A673 (cell line): ENCODE results near the gene PANX2. TPM values are rescaled to one million over a fixed set of nuclear protein-coding genes. Genes with fewer than 3 reads are reported as not detected.
A peak's percentile ranks its signal among the peaks of the same experiment; 100 is the strongest.

Experiments
- BruUV-seq: library from RNA; stranded (reverse); fragments of 400-500 nt; replicated peaks from 2 replicates; lab custom pipeline; 2021; lab: Mats Ljungman, UMichigan
- CTCF ChIA-PET: fragments of 300-600 bp; sonication (Branson Sonifier 250); formaldehyde crosslinking; loops from one replicate; lab custom pipeline; 2022; ENCODE audit warnings: antibody characterized with exemption; lab: Charles Lee
- POLR2A ChIA-PET: fragments of 300-600 bp; sonication (Branson Sonifier 250); formaldehyde crosslinking; loops from one replicate; lab custom pipeline; 2022; ENCODE audit warnings: antibody characterized with exemption; ENCODE audit not compliant: low non-redundant PET; lab: Charles Lee
- DNase-seq: peaks from one replicate; pipeline ENCODE4 v3.0.0-alpha.2; 2015; ENCODE audit warnings: low spot score
- H3K27ac ChIP-seq: fragments of 200-600 bp; sonication (generic); 2 replicates; pipeline ENCODE4 v1.5.1; 2016; ENCODE audit warnings: mixed run types, low read depth, mild to moderate bottlenecking, mixed read lengths, antibody characterized with exemption, low read length; ENCODE audit not compliant: poor library complexity, severe bottlenecking
- H3K27me3 ChIP-seq: fragments of 200-600 bp; sonication (generic); replicated peaks from 2 replicates; pipeline ENCODE4 v1.6.1; 2017; ENCODE audit warnings: mixed run types, low read depth, mild to moderate bottlenecking, mixed read lengths, antibody characterized with exemption, low read length; ENCODE audit not compliant: insufficient read depth, poor library complexity
- H3K36me3 ChIP-seq: fragments of 200-600 bp; sonication (generic); 2 replicates; pipeline ENCODE4 v1.6.1; 2016; ENCODE audit warnings: mixed run types, mild to moderate bottlenecking, mixed read lengths, antibody characterized with exemption, low read length; ENCODE audit not compliant: insufficient read depth, poor library complexity, severe bottlenecking
- H3K4me1 ChIP-seq: fragments of 200-600 bp; sonication (generic); 2 replicates; pipeline ENCODE4 v1.6.1; 2017; ENCODE audit warnings: mixed run types, mild to moderate bottlenecking, mixed read lengths, antibody characterized with exemption, low read length; ENCODE audit not compliant: insufficient read depth, poor library complexity, severe bottlenecking
- H3K4me3 ChIP-seq: fragments of 200-600 bp; sonication (generic); 2 replicates; pipeline ENCODE4 v1.5.1; 2016; ENCODE audit warnings: low read depth, mixed run types, mild to moderate bottlenecking, mixed read lengths, low read length; ENCODE audit not compliant: poor library complexity, severe bottlenecking
- H3K9me3 ChIP-seq: fragments of 200-600 bp; sonication (generic); 2 replicates; pipeline ENCODE4 v1.6.1; 2016; ENCODE audit warnings: mixed run types, low read depth, mild to moderate bottlenecking, mixed read lengths, antibody characterized with exemption, low read length; ENCODE audit not compliant: poor library complexity, severe bottlenecking
- CTCF ChIP-seq: fragments of 300-800, 200-600 bp; sonication (generic); conservative IDR thresholded peaks from 2 replicates; pipeline ENCODE4 v1.5.1; 2017; ENCODE audit warnings: low read depth, mild to moderate bottlenecking, antibody characterized with exemption, low read length, moderate library complexity, mixed read lengths
- EZH2 ChIP-seq: fragments of 200-600 bp; sonication (generic); IDR thresholded peaks from 2 replicates; pipeline ENCODE4 v1.6.1; 2017; ENCODE audit warnings: borderline replicate concordance, low read depth, mild to moderate bottlenecking, mixed read lengths, antibody characterized with exemption, low read length; ENCODE audit not compliant: poor library complexity, severe bottlenecking
- intact Hi-C: fragments of 100-400 bp; cut with micrococcal nuclease; formaldehyde crosslinking; loops from one replicate; pipeline ENCODE4 v1.10.0; 2022; ENCODE audit not compliant: unreplicated experiment
- total RNA-seq: library from RNA; stranded (reverse); gene quantifications from 2 replicates; pipeline ENCODE4 v1.2.3, GENCODE V29; 2021

PANX2 gene
- total RNA-seq, 1 experiment from 2014 or later = 7.6 TPM

- Histone ChIP-seq H3K27ac (no peak overlapping the region), H3K36me3 (peaks cover 37% of the 10 kb centered on the region), H3K27me3 (no peaks in the 10 kb centered on the region), H3K9me3 (no peaks in the 10 kb centered on the region), H3K4me3 (no peak overlapping the region), H3K4me1 (no peaks in the 10 kb centered on the region)
- intact Hi-C loops = loop anchor here (1.0 to 5.0 kb wide), 3 partner anchors 61 to 278 kb away; no protein-coding TSS in a partner anchor
- ChIA-PET POLR2A (no interaction called here), CTCF (no interaction called here)
- DNase-seq = peak; percentile 77
- no peak for TF ChIP-seq EZH2
- TF ChIP-seq CTCF = peak; percentile 92
- BruUV-seq = no TSS peak
These were observed 39.4 kb downstream of the PANX2 start for GRCh38 chr22:50209893-50210292.

GRCh38 chr22:50210378-50211139 is 40.0 kb downstream of the PANX2 start:
- ChIA-PET POLR2A (no interaction called here), CTCF (no interaction called here)
- no peaks in the 10 kb centered on the region for H3K4me1 ChIP-seq
- no peak overlapping the region for H3K27ac ChIP-seq
- no TSS peak for BruUV-seq
- intact Hi-C loops = loop anchor here (1.0 kb wide), 1 partner anchor 61 kb away; no protein-coding TSS in a partner anchor
- H3K27me3 ChIP-seq = no peaks in the 10 kb centered on the region
- H3K36me3 ChIP-seq = peaks cover 40% of the 10 kb centered on the region
- DNase-seq = no peak
- TF ChIP-seq EZH2 = no peak
- no peak for TF ChIP-seq CTCF
- H3K4me3 ChIP-seq = no peak overlapping the region
- no peaks in the 10 kb centered on the region for H3K9me3 ChIP-seq

- Histone ChIP-seq H3K4me3 (no peak overlapping the region), H3K27ac (no peak overlapping the region), H3K36me3 (peaks cover 45% of the 10 kb centered on the region), H3K9me3 (no peaks in the 10 kb centered on the region), H3K27me3 (no peaks in the 10 kb centered on the region), H3K4me1 (no peaks in the 10 kb centered on the region)
- DNase-seq = no peak
- POLR2A ChIA-PET = no interaction called here
- no TSS peak for BruUV-seq
- intact Hi-C loops = no loop called here
- CTCF ChIA-PET = no interaction called here
- TF ChIP-seq CTCF (no peak), EZH2 (no peak)
These were observed 40.6 kb downstream of the PANX2 start for GRCh38 chr22:50211147-50211546.
